IMR-90 (cell line): ENCODE measurements around the gene STAMBPL1. TPM values are rescaled to one million over a fixed set of nuclear protein-coding genes. Genes with fewer than 3 reads are reported as not detected.

Experiments used
- ATAC-seq: fragments of 200-7000 bp; cut with Tn5 transposase; 2 replicates; pipeline ENCODE4 v1.9.1; 2020; ENCODE audit warnings: low read depth, mild to moderate bottlenecking, moderate library complexity
- BruUV-seq: library from RNA; stranded (reverse); fragments of 400-500 nt; replicated peaks from 2 replicates; lab custom pipeline; 2021; lab: Mats Ljungman, UMichigan
- CTCF ChIA-PET: fragments of 300-600 bp; formaldehyde crosslinking; extraction: SDS; loops from one replicate; lab custom pipeline; 2021; ENCODE audit warnings: antibody characterized with exemption; lab: Yijun Ruan, JAX
- POLR2A ChIA-PET: fragments of 300-600 bp; sonication (Branson Sonifier 250); formaldehyde crosslinking; loops from one replicate; lab custom pipeline; 2022; ENCODE audit warnings: antibody characterized with exemption; ENCODE audit not compliant: unreplicated experiment; lab: Charles Lee
- DNase-seq: peaks from one replicate; pipeline ENCODE4 v3.0.0; 2013
- H2AFZ ChIP-seq: replicated peaks from 2 replicates; pipeline ENCODE3; 2013; ENCODE audit warnings: low read length, mild to moderate bottlenecking; ENCODE audit not compliant: poor library complexity
- H2AK5ac ChIP-seq: 2 replicates; pipeline ENCODE4 v1.6.1; 2013; ENCODE audit warnings: low read depth, low read length, inconsistent platforms
- H2AK9ac ChIP-seq: replicated peaks from 2 replicates; pipeline ENCODE3; 2013; ENCODE audit warnings: mild to moderate bottlenecking, low read depth, low read length, moderate library complexity; ENCODE audit not compliant: poor library complexity
- H2BK120ac ChIP-seq: 2 replicates; pipeline ENCODE4 v1.6.1; 2013; ENCODE audit warnings: low read depth, low read length, inconsistent platforms
- H2BK15ac ChIP-seq: 3 replicates; pipeline ENCODE4 v1.6.1; 2013; ENCODE audit warnings: low read depth, low read length, inconsistent platforms
- H2BK20ac ChIP-seq: 2 replicates; pipeline ENCODE4 v1.6.1; 2013; ENCODE audit warnings: low read depth, mild to moderate bottlenecking, inconsistent platforms, low read length, moderate library complexity
- H2BK5ac ChIP-seq: 2 replicates; pipeline ENCODE4 v1.6.1; 2013; ENCODE audit warnings: mild to moderate bottlenecking, low read depth, low read length, inconsistent platforms; ENCODE audit not compliant: poor library complexity, severe bottlenecking
- H3K14ac ChIP-seq: replicated peaks from 2 replicates; pipeline ENCODE4 v1.6.1; 2013; ENCODE audit warnings: low read depth, low read length, inconsistent platforms
- H3K18ac ChIP-seq: 2 replicates; pipeline ENCODE4 v1.6.1; 2013; ENCODE audit warnings: low read depth, low read length, control low read depth
- H3K23ac ChIP-seq: 2 replicates; pipeline ENCODE4 v1.6.1; 2013; ENCODE audit warnings: low read depth, low read length, inconsistent platforms
- H3K27ac ChIP-seq: 2 replicates; pipeline ENCODE4 v1.5.1; 2013; ENCODE audit warnings: mild to moderate bottlenecking, control low read depth, low read length; ENCODE audit not compliant: insufficient read depth
- H3K27me3 ChIP-seq: 2 replicates; pipeline ENCODE4 v1.6.1; 2013; ENCODE audit warnings: low read length; ENCODE audit not compliant: control insufficient read depth, insufficient read depth
- H3K36me3 ChIP-seq: 2 replicates; pipeline ENCODE4 v1.6.1; 2013; ENCODE audit warnings: low read length, mixed read lengths; ENCODE audit not compliant: control insufficient read depth, insufficient read depth
- H3K4ac ChIP-seq: 2 replicates; pipeline ENCODE4 v1.6.1; 2013; ENCODE audit warnings: low read depth, low read length, inconsistent platforms
- H3K4me1 ChIP-seq: 2 replicates; pipeline ENCODE4 v1.6.1; 2013; ENCODE audit warnings: low read length, mixed read lengths; ENCODE audit not compliant: control insufficient read depth, insufficient read depth
- H3K4me2 ChIP-seq: 2 replicates; pipeline ENCODE4 v1.6.1; 2013; ENCODE audit warnings: low read depth, mild to moderate bottlenecking, control low read depth, low read length, moderate library complexity
- H3K4me3 ChIP-seq: 2 replicates; pipeline ENCODE4 v1.5.1; 2013; ENCODE audit warnings: low read depth, mild to moderate bottlenecking, control low read depth, low read length, moderate library complexity; ENCODE audit not compliant: insufficient read depth
- H3K56ac ChIP-seq: 2 replicates; pipeline ENCODE4 v1.6.1; 2013; ENCODE audit warnings: low read length, inconsistent platforms; ENCODE audit not compliant: insufficient read depth; ENCODE audit errors: extremely low read depth
- H3K79me1 ChIP-seq, 2 experiments: 2 replicates each; pipeline ENCODE4 v1.6.1; 2013; ENCODE audit warnings: low read length in 2 of 2, inconsistent platforms in 1 of 2, low read depth in 1 of 2
- H3K9ac ChIP-seq: 2 replicates; pipeline ENCODE4 v1.6.1; 2013; ENCODE audit warnings: low read depth, low read length, control low read depth
- H3K9me1 ChIP-seq: 2 replicates; pipeline ENCODE4 v1.6.1; 2013; ENCODE audit warnings: low read length, inconsistent platforms; ENCODE audit not compliant: insufficient read depth
- H3K9me3 ChIP-seq: 2 replicates; pipeline ENCODE4 v1.6.1; 2013; ENCODE audit warnings: low read length; ENCODE audit not compliant: control insufficient read depth, insufficient read depth
- H4K20me1 ChIP-seq: 2 replicates; pipeline ENCODE4 v1.6.1; 2013; ENCODE audit warnings: low read length, inconsistent platforms; ENCODE audit not compliant: insufficient read depth
- H4K5ac ChIP-seq: 2 replicates; pipeline ENCODE4 v1.6.1; 2013; ENCODE audit warnings: mild to moderate bottlenecking, low read depth, low read length, control low read depth
- H4K8ac ChIP-seq, 2 experiments: 2 replicates each; pipeline ENCODE4 v1.6.1; 2013; ENCODE audit warnings: low read depth in 2 of 2, low read length in 2 of 2, control low read depth in 1 of 2, inconsistent platforms in 1 of 2
- H4K91ac ChIP-seq: 2 replicates; pipeline ENCODE4 v1.6.1; 2013; ENCODE audit warnings: low read depth, low read length, inconsistent platforms; ENCODE audit not compliant: insufficient read depth
- BHLHE40 ChIP-seq: fragments of 150-350 bp; IDR thresholded peaks from 2 replicates; pipeline ENCODE4 v1.6.1; 2016; ENCODE audit warnings: mild to moderate bottlenecking, low read depth, low read length
- CEBPB ChIP-seq: IDR thresholded peaks from 2 replicates; pipeline ENCODE4 v1.6.1; 2012; ENCODE audit warnings: low read depth, low read length, improper control_type of control experiment
- CHD1 ChIP-seq: IDR thresholded peaks from 2 replicates; pipeline ENCODE4 v1.6.1; 2012; ENCODE audit warnings: low read depth, low read length, improper control_type of control experiment
- ELK1 ChIP-seq: fragments of 150-350 bp; IDR thresholded peaks from 2 replicates; pipeline ENCODE4 v1.6.1; 2016; ENCODE audit warnings: low read depth, mild to moderate bottlenecking, low read length, moderate library complexity, borderline replicate concordance
- FOS ChIP-seq: fragments of 150-350 bp; IDR thresholded peaks from 2 replicates; pipeline ENCODE4 v1.6.1; 2016; ENCODE audit warnings: low read depth, low read length
- MAFK ChIP-seq: IDR thresholded peaks from 2 replicates; pipeline ENCODE4 v1.6.1; 2012; ENCODE audit warnings: low read depth, low read length, improper control_type of control experiment
- MAZ ChIP-seq: IDR thresholded peaks from 2 replicates; pipeline ENCODE4 v1.6.1; 2012; ENCODE audit warnings: low read depth, mild to moderate bottlenecking, low read length, improper control_type of control experiment, moderate library complexity, borderline replicate concordance
- MXI1 ChIP-seq: IDR thresholded peaks from 2 replicates; pipeline ENCODE4 v1.6.1; 2012; ENCODE audit warnings: low read depth, mild to moderate bottlenecking, low read length, moderate library complexity, borderline replicate concordance
- NFE2L2 ChIP-seq: fragments of 150-350 bp; IDR thresholded peaks from 2 replicates; pipeline ENCODE4 v1.6.1; 2016; ENCODE audit warnings: low read depth, mild to moderate bottlenecking, low read length
- POLR2A ChIP-seq: IDR thresholded peaks from 2 replicates; pipeline ENCODE4 v1.6.1; 2012; ENCODE audit warnings: mild to moderate bottlenecking, low read depth, low read length
- RAD21 ChIP-seq: IDR thresholded peaks from 2 replicates; pipeline ENCODE4 v1.6.1; 2012; ENCODE audit warnings: low read length, improper control_type of control experiment
- RCOR1 ChIP-seq: IDR thresholded peaks from 2 replicates; pipeline ENCODE4 v1.6.1; 2012; ENCODE audit warnings: mild to moderate bottlenecking, low read length, improper control_type of control experiment; ENCODE audit not compliant: insufficient replicate concordance
- RFX5 ChIP-seq: IDR thresholded peaks from 2 replicates; pipeline ENCODE4 v1.8.0; 2012; ENCODE audit warnings: low read depth, mild to moderate bottlenecking, low read length, moderate library complexity
- SMC3 ChIP-seq: fragments of 150-350 bp; IDR thresholded peaks from 2 replicates; pipeline ENCODE4 v1.6.1; 2016; ENCODE audit warnings: low read depth, mild to moderate bottlenecking, antibody characterized with exemption, low read length, moderate library complexity
- WGBS, 2 experiments: methylation state at CpG; one replicate each; pipeline versions ENCODE4 v1.1.5 to v1.1.7; 2013; ENCODE audit warnings: missing lambda C conversion rate in 2 of 2; ENCODE audit not compliant: insufficient read length in 1 of 2; ENCODE audit errors: extremely low coverage in 2 of 2; 5-methylcytosine and 5-hydroxymethylcytosine counted together
- dilution Hi-C: fragments of 300-500 bp; cut with HindIII; formaldehyde crosslinking; loops from one replicate; pipeline ENCODE4 v1.14.3; 2018; ENCODE audit warnings: low sequenced_read_pairs; ENCODE audit not compliant: unreplicated experiment
- in situ Hi-C: fragments of 300-500 bp; cut with MboI; formaldehyde crosslinking; loops from 3 replicates; pipeline ENCODE4 v1.14.3; 2019; ENCODE audit warnings: low sequenced_read_pairs, inconsistent platforms, mixed read lengths
- intact Hi-C: fragments of 100-400 bp; cut with micrococcal nuclease; formaldehyde crosslinking; loops from 2 replicates; pipeline ENCODE4 v1.10.0; 2022
- polyA plus RNA-seq, 3 experiments: library from polyadenylated mRNA; depleted of rRNA; stranded (reverse); fragments of >200 nt; gene quantifications; 2 replicates each; pipeline ENCODE4 v1.2.3, GENCODE V29; 2012; ENCODE audit warnings: low replicate concordance in 1 of 3
- total RNA-seq: library from RNA; depleted of rRNA; stranded (reverse); fragments of >200 nt; gene quantifications from 2 replicates; pipeline ENCODE4 v1.2.3, GENCODE V29; 2012
- TF ChIP-seq, protein P1 (sequence below): fragments of 150-350 bp; IDR thresholded peaks from 2 replicates; pipeline ENCODE4 v1.6.1; 2017; ENCODE audit warnings: mild to moderate bottlenecking, antibody characterized with exemption, low read length, low read depth
- TF ChIP-seq, protein P2 (sequence below): conservative IDR thresholded peaks from 2 replicates; pipeline ENCODE4 v1.5.1; 2012; ENCODE audit warnings: mild to moderate bottlenecking, low read depth, low read length, improper control_type of control experiment

Gene STAMBPL1
- total and polyA plus RNA-seq, 2 of the 4 experiments (the other 2 are of a cell fraction) = 26.8 to 28.1 TPM

GRCh38 chr10:88962336-88962735 is 82.3 kb downstream of the STAMBPL1 start:
- intact Hi-C loops (no loop called here), in situ Hi-C loops (no loop called here), dilution Hi-C loops (no loop called here)
- Histone ChIP-seq H2AK5ac (no peak overlapping the region), H3K27ac (no peak overlapping the region), H4K91ac (no peak overlapping the region), H3K9ac (no peak overlapping the region), H3K4ac (no peak overlapping the region), H2BK5ac (no peak overlapping the region), H2AK9ac (no peak overlapping the region), H2BK120ac (no peak overlapping the region), H3K9me3 (no peaks in the 10 kb centered on the region), H4K20me1 (no peaks in the 10 kb centered on the region), H3K14ac (no peak overlapping the region), H2AFZ (no peak overlapping the region), H3K9me1 (peaks cover 3% of the 10 kb centered on the region; the same call in 1 of the 2 replicates), H3K36me3 (no peaks in the 10 kb centered on the region), H3K4me1 (peaks cover 9% of the 10 kb centered on the region), H3K4me3 (no peak overlapping the region), H3K4me2 (no peak overlapping the region), H3K79me1 (peaks cover 6 to 48% of the 10 kb centered on the region in 2 experiments; a peak in 3 of 4 replicates), H2BK20ac (no peak overlapping the region), H4K5ac (no peak overlapping the region), H4K8ac (no peak overlapping the region), H3K27me3 (no peaks in the 10 kb centered on the region), H3K18ac (no peak overlapping the region), H3K23ac (no peak overlapping the region), H3K56ac (no peak overlapping the region), H2BK15ac (no peak overlapping the region)
- no TSS peak for BruUV-seq
- CTCF ChIA-PET = no interaction called here
- no CpG with 5 or more reads among the region's 2 CpGs for WGBS, 2 experiments
- TF ChIP-seq NFE2L2 (no peak), MXI1 (no peak), ELK1 (no peak), MAZ (no peak), MAFK (no peak), BHLHE40 (no peak), RCOR1 (no peak), FOS (no peak), POLR2A (no peak), CEBPB (no peak), CHD1 (no peak), RAD21 (no peak), SMC3 (no peak), RFX5 (no peak)
- TF ChIP-seq, protein P1, sequence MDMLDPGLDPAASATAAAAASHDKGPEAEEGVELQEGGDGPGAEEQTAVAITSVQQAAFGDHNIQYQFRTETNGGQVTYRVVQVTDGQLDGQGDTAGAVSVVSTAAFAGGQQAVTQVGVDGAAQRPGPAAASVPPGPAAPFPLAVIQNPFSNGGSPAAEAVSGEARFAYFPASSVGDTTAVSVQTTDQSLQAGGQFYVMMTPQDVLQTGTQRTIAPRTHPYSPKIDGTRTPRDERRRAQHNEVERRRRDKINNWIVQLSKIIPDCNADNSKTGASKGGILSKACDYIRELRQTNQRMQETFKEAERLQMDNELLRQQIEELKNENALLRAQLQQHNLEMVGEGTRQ = no peak
- TF ChIP-seq, protein P2, sequence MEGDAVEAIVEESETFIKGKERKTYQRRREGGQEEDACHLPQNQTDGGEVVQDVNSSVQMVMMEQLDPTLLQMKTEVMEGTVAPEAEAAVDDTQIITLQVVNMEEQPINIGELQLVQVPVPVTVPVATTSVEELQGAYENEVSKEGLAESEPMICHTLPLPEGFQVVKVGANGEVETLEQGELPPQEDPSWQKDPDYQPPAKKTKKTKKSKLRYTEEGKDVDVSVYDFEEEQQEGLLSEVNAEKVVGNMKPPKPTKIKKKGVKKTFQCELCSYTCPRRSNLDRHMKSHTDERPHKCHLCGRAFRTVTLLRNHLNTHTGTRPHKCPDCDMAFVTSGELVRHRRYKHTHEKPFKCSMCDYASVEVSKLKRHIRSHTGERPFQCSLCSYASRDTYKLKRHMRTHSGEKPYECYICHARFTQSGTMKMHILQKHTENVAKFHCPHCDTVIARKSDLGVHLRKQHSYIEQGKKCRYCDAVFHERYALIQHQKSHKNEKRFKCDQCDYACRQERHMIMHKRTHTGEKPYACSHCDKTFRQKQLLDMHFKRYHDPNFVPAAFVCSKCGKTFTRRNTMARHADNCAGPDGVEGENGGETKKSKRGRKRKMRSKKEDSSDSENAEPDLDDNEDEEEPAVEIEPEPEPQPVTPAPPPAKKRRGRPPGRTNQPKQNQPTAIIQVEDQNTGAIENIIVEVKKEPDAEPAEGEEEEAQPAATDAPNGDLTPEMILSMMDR = no peak
- ATAC-seq (no peak), DNase-seq (no peak)
- POLR2A ChIA-PET = no interaction called here
